ENCODE data around the gene PROC.

DNA sequence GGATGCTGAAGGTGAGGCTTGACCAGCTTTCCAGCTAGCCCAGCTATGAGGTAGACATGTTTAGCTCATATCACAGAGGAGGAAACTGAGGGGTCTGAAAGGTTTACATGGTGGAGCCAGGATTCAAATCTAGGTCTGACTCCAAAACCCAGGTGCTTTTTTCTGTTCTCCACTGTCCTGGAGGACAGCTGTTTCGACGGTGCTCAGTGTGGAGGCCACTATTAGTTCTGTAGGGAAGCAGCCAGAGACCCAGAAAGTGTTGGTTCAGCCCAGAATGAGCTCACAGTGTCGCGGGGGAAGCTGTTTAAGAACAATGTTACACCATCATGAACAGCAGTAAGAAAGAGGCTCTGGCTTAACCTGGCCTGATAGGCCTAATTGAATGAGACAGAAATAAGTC, 11.1 kb downstream of the PROC start:
- no peak for TF ChIP-seq CTCF (conservative IDR thresholded peaks at IDR 0.05)
- no peak for TF ChIP-seq ZFX (IDR thresholded peaks at IDR 0.05)
